A673 (cell line): ENCODE data around the gene RHOB. TPM values are rescaled to one million over a fixed set of nuclear protein-coding genes. Genes with fewer than 3 reads are reported as not detected.

Experiments used
- BruUV-seq: library from RNA; stranded (reverse); fragments of 400-500 nt; replicated peaks from 2 replicates; lab custom pipeline; 2021; lab: Mats Ljungman, UMichigan
- CTCF ChIA-PET: fragments of 300-600 bp; sonication (Branson Sonifier 250); formaldehyde crosslinking; loops from one replicate; lab custom pipeline; 2022; ENCODE audit warnings: antibody characterized with exemption; lab: Charles Lee
- POLR2A ChIA-PET: fragments of 300-600 bp; sonication (Branson Sonifier 250); formaldehyde crosslinking; loops from one replicate; lab custom pipeline; 2022; ENCODE audit warnings: antibody characterized with exemption; ENCODE audit not compliant: low non-redundant PET; lab: Charles Lee
- DNase-seq: peaks from one replicate; pipeline ENCODE4 v3.0.0-alpha.2; 2015; ENCODE audit warnings: low spot score
- H3K27ac ChIP-seq: fragments of 200-600 bp; sonication (generic); 2 replicates; pipeline ENCODE4 v1.5.1; 2016; ENCODE audit warnings: mixed run types, low read depth, mild to moderate bottlenecking, mixed read lengths, antibody characterized with exemption, low read length; ENCODE audit not compliant: poor library complexity, severe bottlenecking
- H3K27me3 ChIP-seq: fragments of 200-600 bp; sonication (generic); replicated peaks from 2 replicates; pipeline ENCODE4 v1.6.1; 2017; ENCODE audit warnings: mixed run types, low read depth, mild to moderate bottlenecking, mixed read lengths, antibody characterized with exemption, low read length; ENCODE audit not compliant: insufficient read depth, poor library complexity
- H3K36me3 ChIP-seq: fragments of 200-600 bp; sonication (generic); 2 replicates; pipeline ENCODE4 v1.6.1; 2016; ENCODE audit warnings: mixed run types, mild to moderate bottlenecking, mixed read lengths, antibody characterized with exemption, low read length; ENCODE audit not compliant: insufficient read depth, poor library complexity, severe bottlenecking
- H3K4me1 ChIP-seq: fragments of 200-600 bp; sonication (generic); 2 replicates; pipeline ENCODE4 v1.6.1; 2017; ENCODE audit warnings: mixed run types, mild to moderate bottlenecking, mixed read lengths, antibody characterized with exemption, low read length; ENCODE audit not compliant: insufficient read depth, poor library complexity, severe bottlenecking
- H3K4me3 ChIP-seq: fragments of 200-600 bp; sonication (generic); 2 replicates; pipeline ENCODE4 v1.5.1; 2016; ENCODE audit warnings: low read depth, mixed run types, mild to moderate bottlenecking, mixed read lengths, low read length; ENCODE audit not compliant: poor library complexity, severe bottlenecking
- H3K9me3 ChIP-seq: fragments of 200-600 bp; sonication (generic); 2 replicates; pipeline ENCODE4 v1.6.1; 2016; ENCODE audit warnings: mixed run types, low read depth, mild to moderate bottlenecking, mixed read lengths, antibody characterized with exemption, low read length; ENCODE audit not compliant: poor library complexity, severe bottlenecking
- EZH2 ChIP-seq: fragments of 200-600 bp; sonication (generic); IDR thresholded peaks from 2 replicates; pipeline ENCODE4 v1.6.1; 2017; ENCODE audit warnings: borderline replicate concordance, low read depth, mild to moderate bottlenecking, mixed read lengths, antibody characterized with exemption, low read length; ENCODE audit not compliant: poor library complexity, severe bottlenecking
- intact Hi-C: fragments of 100-400 bp; cut with micrococcal nuclease; formaldehyde crosslinking; loops from one replicate; pipeline ENCODE4 v1.10.0; 2022; ENCODE audit not compliant: unreplicated experiment
- total RNA-seq: library from RNA; stranded (reverse); gene quantifications from 2 replicates; pipeline ENCODE4 v1.2.3, GENCODE V29; 2021
- TF ChIP-seq, protein P1 (sequence below): fragments of 300-800, 200-600 bp; sonication (generic); conservative IDR thresholded peaks from 2 replicates; pipeline ENCODE4 v1.5.1; 2017; ENCODE audit warnings: low read depth, mild to moderate bottlenecking, antibody characterized with exemption, low read length, moderate library complexity, mixed read lengths

The RHOB gene
- total RNA-seq, 1 experiment from 2014 or later: 31.5 TPM

DNA sequence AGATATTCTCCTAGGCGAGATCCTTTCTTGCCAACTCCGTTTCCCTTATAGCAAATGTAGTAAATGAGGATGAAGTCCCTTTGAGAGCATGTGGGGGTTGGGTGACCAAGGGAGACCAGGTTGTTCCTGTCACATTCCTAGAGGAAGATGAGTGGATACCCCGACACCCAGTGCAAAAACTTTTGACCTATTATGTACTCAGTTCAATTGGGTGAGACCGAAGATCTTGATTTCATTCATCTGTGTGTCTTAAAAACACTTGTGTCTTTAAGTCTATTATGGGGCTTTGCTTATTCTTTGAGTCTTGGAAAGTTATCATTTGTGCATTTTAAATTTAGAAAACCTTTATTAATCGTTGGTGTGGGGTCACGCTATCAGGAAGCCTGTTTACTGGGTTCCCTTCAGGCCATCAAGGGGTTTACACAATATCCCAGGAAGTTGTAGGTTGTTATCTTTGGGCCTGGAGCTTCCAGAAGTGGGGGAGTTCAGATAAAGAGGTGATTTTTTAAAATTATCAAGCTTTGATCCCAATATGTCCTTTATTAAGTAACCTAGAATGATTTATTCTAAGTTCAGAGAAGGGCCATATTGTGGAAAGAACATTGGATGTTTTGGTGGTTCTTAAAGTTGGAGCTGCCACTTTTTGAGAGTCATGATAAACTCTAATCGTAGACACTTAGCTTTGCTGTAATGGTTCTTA, 2.8 kb downstream of the RHOB start:
- no peaks in the 10 kb centered on the region for H3K27me3 ChIP-seq
- intact Hi-C loops: no loop called here
- peaks cover 15% of the 10 kb centered on the region for H3K4me1 ChIP-seq
- H3K4me3 ChIP-seq: no peak overlapping the region
- H3K36me3 ChIP-seq: no peaks in the 10 kb centered on the region
- TF ChIP-seq, protein P1, sequence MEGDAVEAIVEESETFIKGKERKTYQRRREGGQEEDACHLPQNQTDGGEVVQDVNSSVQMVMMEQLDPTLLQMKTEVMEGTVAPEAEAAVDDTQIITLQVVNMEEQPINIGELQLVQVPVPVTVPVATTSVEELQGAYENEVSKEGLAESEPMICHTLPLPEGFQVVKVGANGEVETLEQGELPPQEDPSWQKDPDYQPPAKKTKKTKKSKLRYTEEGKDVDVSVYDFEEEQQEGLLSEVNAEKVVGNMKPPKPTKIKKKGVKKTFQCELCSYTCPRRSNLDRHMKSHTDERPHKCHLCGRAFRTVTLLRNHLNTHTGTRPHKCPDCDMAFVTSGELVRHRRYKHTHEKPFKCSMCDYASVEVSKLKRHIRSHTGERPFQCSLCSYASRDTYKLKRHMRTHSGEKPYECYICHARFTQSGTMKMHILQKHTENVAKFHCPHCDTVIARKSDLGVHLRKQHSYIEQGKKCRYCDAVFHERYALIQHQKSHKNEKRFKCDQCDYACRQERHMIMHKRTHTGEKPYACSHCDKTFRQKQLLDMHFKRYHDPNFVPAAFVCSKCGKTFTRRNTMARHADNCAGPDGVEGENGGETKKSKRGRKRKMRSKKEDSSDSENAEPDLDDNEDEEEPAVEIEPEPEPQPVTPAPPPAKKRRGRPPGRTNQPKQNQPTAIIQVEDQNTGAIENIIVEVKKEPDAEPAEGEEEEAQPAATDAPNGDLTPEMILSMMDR: no peak
- no peak for TF ChIP-seq EZH2
- no peaks in the 10 kb centered on the region for H3K9me3 ChIP-seq
- ChIA-PET CTCF (interaction anchor here (0.6 to 0.7 kb wide), 2 partner anchors 12 to 186 kb away, joined by 4 to 5 read pairs; no protein-coding TSS in a partner anchor), POLR2A (interaction anchor here (0.6 to 0.7 kb wide), 2 partner anchors 164 to 188 kb away, joined by 5 to 16 read pairs; no protein-coding TSS in a partner anchor)
- no TSS peak for BruUV-seq
- DNase-seq: no peak
- no peak overlapping the region for H3K27ac ChIP-seq

DNA sequence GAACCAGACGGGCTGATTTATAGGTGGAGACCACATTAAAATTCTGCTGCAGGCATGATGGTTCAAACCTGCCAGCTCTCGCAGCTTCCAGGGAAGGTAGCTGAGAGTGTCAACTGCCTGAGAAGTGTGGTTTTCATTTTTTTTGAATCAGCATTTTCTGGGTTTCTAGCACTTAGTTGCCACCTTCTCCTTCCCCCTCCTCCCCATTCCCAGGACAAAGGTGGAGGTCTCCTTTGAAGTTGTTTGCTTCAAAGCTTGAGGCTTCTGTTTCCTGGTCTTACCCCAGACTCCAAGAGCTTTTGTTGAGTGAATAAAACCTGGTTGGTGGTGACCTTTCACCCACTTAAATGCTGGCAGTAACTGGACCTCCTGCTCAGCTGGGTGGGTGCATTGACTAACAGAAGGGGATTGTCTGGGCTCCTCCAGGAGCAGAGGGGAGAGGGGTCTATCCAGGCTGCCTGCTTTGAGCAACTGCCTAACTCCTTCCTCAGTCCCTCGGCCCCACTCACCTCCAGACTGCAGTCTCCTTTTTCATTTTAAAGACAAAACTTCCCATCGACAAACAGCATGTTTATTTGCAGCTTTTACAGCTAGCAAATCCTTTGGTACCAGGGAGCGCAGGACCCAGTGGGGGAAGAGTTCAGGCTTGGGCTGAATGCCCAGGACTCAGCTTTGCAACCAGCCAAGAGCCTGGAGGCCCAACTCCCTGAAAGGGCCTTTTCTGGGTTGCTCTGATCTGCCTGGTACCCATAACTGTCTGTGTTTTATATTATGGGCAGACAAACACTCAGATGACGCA, 3.5 kb downstream of the RHOB start:
- Histone ChIP-seq H3K9me3 (no peaks in the 10 kb centered on the region), H3K4me1 (peaks cover 15% of the 10 kb centered on the region), H3K36me3 (no peaks in the 10 kb centered on the region), H3K4me3 (no peak overlapping the region), H3K27ac (no peak overlapping the region), H3K27me3 (no peaks in the 10 kb centered on the region)
- TF ChIP-seq EZH2: no peak
- TF ChIP-seq, protein P1: no peak
- ChIA-PET CTCF (interaction anchor here (0.7 kb wide), 1 partner anchor 186 kb away, joined by 4 read pairs; no protein-coding TSS in a partner anchor), POLR2A (interaction anchor here (0.7 kb wide), 1 partner anchor 188 kb away, joined by 5 read pairs; no protein-coding TSS in a partner anchor)
- intact Hi-C loops: no loop called here
- BruUV-seq: no TSS peak
- no peak for DNase-seq

GRCh38 chr2:20451000-20451290, 4.1 kb downstream of the RHOB start:
- no peak overlapping the region for H3K27ac ChIP-seq
- peaks cover 15% of the 10 kb centered on the region for H3K4me1 ChIP-seq
- H3K4me3 ChIP-seq: no peak overlapping the region
- no peak for DNase-seq
- intact Hi-C loops: no loop called here
- no peak for TF ChIP-seq EZH2
- TF ChIP-seq, protein P1: no peak
- CTCF ChIA-PET: no interaction called here
- H3K9me3 ChIP-seq: no peaks in the 10 kb centered on the region
- H3K36me3 ChIP-seq: no peaks in the 10 kb centered on the region
- POLR2A ChIA-PET: no interaction called here
- no peaks in the 10 kb centered on the region for H3K27me3 ChIP-seq
- BruUV-seq: no TSS peak
